ENCODE data around the gene GPR146. TPM values are rescaled to one million over a fixed set of nuclear protein-coding genes. Genes with fewer than 3 reads are reported as not detected.

Gene GPR146
- polyA plus RNA-seq, 3 donors = 0.48 to 0.92 (median 0.48) TPM

- no peaks in the 10 kb centered on the region for H3K36me3 ChIP-seq (replicated peaks in 1 of 2; ENCODE audit: control insufficient read depth in 1 of 2, insufficient read depth in 2 of 2, low read length in 2 of 2)
- H3K27ac Mint-ChIP-seq = peak overlapping the region in 1 of 7 donors; percentile 43
- H3K9me3 ChIP-seq (replicated peaks in 1 of 2; ENCODE audit: control insufficient read depth in 1 of 2, insufficient read depth in 1 of 2, low read length in 2 of 2) = no peaks in the 10 kb centered on the region
- 93% methylated on average over 27 of the region's 27 CpGs for WGBS (ENCODE audit: insufficient coverage)
- peaks cover 0 to 4% (median 4%) of the 10 kb centered on the region in 3 donors for H3K27me3 Mint-ChIP-seq (ENCODE audit: low read depth in 3 of 3)
- no peaks in the 10 kb centered on the region for H3K36me3 Mint-ChIP-seq
- no peaks in the 10 kb centered on the region for H3K27me3 ChIP-seq (ENCODE audit: control insufficient read depth in 2 of 2, insufficient read depth in 2 of 2, low read length in 2 of 2)
- TF ChIP-seq CTCF (IDR thresholded peaks at IDR 0.05) = no peak
- H3K27ac ChIP-seq (ENCODE audit: low read depth in 1 of 2, low read length in 2 of 2) = no peak overlapping the region
- no peak overlapping the region for H3K4me3 ChIP-seq (replicated peaks in 1 of 3; ENCODE audit: low read depth in 2 of 3, low read length in 3 of 3)
- H3K4me1 ChIP-seq (ENCODE audit: control insufficient read depth in 1 of 2, insufficient read depth in 2 of 2, low read length in 2 of 2) = peaks cover 9 to 15% of the 10 kb centered on the region in 2 donors
- no peak overlapping the region for H3K9ac ChIP-seq (ENCODE audit: insufficient read depth, low read length, poor library complexity, severe bottlenecking)
- no peak overlapping the region for H3K4me3 Mint-ChIP-seq
- no peak overlapping the region for H3K4me2 ChIP-seq (replicated peaks; ENCODE audit: extremely low read depth, low read length, poor library complexity, severe bottlenecking)
- no peak overlapping the region for H2AFZ ChIP-seq (ENCODE audit: insufficient read depth, low read depth, low read length, poor library complexity, severe bottlenecking)
- H4K20me1 ChIP-seq (ENCODE audit: insufficient read depth, low read length) = no peaks in the 10 kb centered on the region
- H3K4me1 Mint-ChIP-seq = peaks cover 7% of the 10 kb centered on the region
- intact Hi-C loops (cut with micrococcal nuclease) = no loop called here
- no peaks in the 10 kb centered on the region for H3K79me2 ChIP-seq (ENCODE audit: insufficient read depth, low read length)
- no peak for DNase-seq
- H3K9me3 Mint-ChIP-seq = peaks cover 0 to 1% (median 0%) of the 10 kb centered on the region in 7 donors
These were observed 61.9 kb downstream of the GPR146 start for GRCh38 chr7:1106063-1106792.

GRCh38 chr7:1106793-1107421 is 62.6 kb downstream of the GPR146 start:
- WGBS (ENCODE audit: insufficient coverage) = 77% methylated on average over 20 of the region's 20 CpGs
- Histone ChIP-seq H3K4me2 (replicated peaks; ENCODE audit: extremely low read depth, low read length, poor library complexity, severe bottlenecking) (no peak overlapping the region), H3K9ac (ENCODE audit: insufficient read depth, low read length, poor library complexity, severe bottlenecking) (no peak overlapping the region), H3K9me3 (replicated peaks in 1 of 2; ENCODE audit: control insufficient read depth in 1 of 2, insufficient read depth in 1 of 2, low read length in 2 of 2) (no peaks in the 10 kb centered on the region), H3K27ac (ENCODE audit: low read depth in 1 of 2, low read length in 2 of 2) (no peak overlapping the region), H3K4me3 (replicated peaks in 1 of 3; ENCODE audit: low read depth in 2 of 3, low read length in 3 of 3) (no peak overlapping the region), H3K36me3 (replicated peaks in 1 of 2; ENCODE audit: control insufficient read depth in 1 of 2, insufficient read depth in 2 of 2, low read length in 2 of 2) (no peaks in the 10 kb centered on the region), H4K20me1 (ENCODE audit: insufficient read depth, low read length) (no peaks in the 10 kb centered on the region), H3K79me2 (ENCODE audit: insufficient read depth, low read length) (no peaks in the 10 kb centered on the region), H3K27me3 (ENCODE audit: control insufficient read depth in 2 of 2, insufficient read depth in 2 of 2, low read length in 2 of 2) (no peaks in the 10 kb centered on the region), H3K4me1 (ENCODE audit: control insufficient read depth in 1 of 2, insufficient read depth in 2 of 2, low read length in 2 of 2) (peaks cover 9 to 15% of the 10 kb centered on the region in 2 donors), H2AFZ (ENCODE audit: insufficient read depth, low read depth, low read length, poor library complexity, severe bottlenecking) (no peak overlapping the region)
- H3K36me3 Mint-ChIP-seq = no peaks in the 10 kb centered on the region
- no peak overlapping the region for H3K4me3 Mint-ChIP-seq
- H3K4me1 Mint-ChIP-seq = peaks cover 7% of the 10 kb centered on the region
- H3K9me3 Mint-ChIP-seq = peaks cover 0 to 1% (median 0%) of the 10 kb centered on the region in 7 donors
- no peak for DNase-seq
- H3K27me3 Mint-ChIP-seq (ENCODE audit: low read depth in 3 of 3) = peaks cover 0 to 4% (median 4%) of the 10 kb centered on the region in 3 donors
- no peak overlapping the region for H3K27ac Mint-ChIP-seq
- TF ChIP-seq CTCF (IDR thresholded peaks at IDR 0.05) = no peak
- intact Hi-C loops (cut with micrococcal nuclease) = no loop called here

All from CD14-positive monocyte (primary cell).